Fibroblast of skin of right biceps (primary cell): Measurements from ENCODE around the gene VEPH1.

Source experiments
- DNase-seq: peaks from one replicate; pipeline ENCODE4 v3.0.0-alpha.2; 2013

The VEPH1 gene

DNA sequence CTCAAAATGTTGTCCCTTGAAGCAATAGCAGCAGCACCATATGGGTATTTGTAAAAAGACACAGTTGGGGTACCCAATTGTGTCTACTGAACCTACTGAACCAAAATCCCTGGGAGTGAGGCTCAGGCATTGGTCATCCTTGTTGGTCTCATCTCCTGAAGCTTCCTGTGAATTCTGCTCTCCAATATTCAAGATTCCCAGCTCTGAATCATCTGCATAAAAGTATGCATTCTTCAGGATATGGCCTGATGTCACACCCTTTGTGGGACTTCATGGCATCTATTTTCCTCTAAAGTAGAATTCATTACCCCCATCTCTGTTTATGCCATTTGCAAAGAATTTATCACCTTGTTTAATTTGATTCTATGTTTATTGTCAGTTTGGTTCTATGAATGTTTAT, 79.9 kb downstream of the VEPH1 start:
- peak; percentile 79 for DNase-seq

GRCh38 chr3:157420606-157421130, 82.5 kb downstream of the VEPH1 start:
- peak; percentile 18 for DNase-seq

DNA sequence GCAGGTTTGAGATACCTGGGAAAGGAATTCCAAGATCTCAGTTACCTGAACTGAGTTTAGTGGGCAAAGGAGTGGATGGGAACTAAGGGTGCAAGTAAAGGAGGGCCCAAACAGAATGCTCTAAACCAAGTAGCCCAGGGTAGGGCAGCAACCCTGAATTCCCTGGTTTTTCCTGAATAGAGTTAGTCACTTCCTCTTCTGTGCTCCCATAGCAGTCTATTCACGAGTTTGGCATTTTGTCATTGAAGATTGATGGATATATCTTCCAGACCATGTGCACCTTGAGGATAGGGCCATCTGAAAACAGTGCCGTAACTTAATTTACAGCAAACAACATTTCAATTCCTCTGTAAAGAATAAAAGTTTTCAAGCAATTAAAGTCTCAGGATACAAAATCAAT, 85.1 kb downstream of the VEPH1 start:
- peak; percentile 64 for DNase-seq

DNA sequence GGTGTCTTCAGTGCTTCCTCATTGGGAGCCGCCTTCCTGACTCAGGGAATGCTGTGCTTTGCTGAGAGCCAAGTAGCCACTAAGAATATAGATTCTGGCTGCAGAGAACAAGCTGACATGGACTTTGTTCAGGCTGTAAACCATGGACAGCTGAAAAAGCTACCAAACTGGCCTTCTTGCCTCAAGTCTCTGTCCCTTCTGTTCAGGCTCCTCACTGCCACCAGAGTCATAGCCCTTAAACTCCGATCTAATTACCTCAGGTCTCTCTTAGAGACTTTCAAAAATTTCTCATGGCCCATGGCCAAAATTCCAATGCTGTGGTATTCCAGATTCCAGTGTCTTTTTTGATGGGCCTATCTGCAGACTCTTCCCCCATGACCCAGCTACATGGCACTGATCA, 86.0 kb downstream of the VEPH1 start:
- DNase-seq, result peak; percentile 80

GRCh38 chr3:157416347-157417087, 86.7 kb downstream of the VEPH1 start:
- DNase-seq, result no peak

- DNase-seq, result no peak
Observed at GRCh38 chr3:157414861-157415260, 88.4 kb downstream of the VEPH1 start.

- no peak for DNase-seq
Observed at GRCh38 chr3:157412323-157412855, 90.8 kb downstream of the VEPH1 start.

DNA sequence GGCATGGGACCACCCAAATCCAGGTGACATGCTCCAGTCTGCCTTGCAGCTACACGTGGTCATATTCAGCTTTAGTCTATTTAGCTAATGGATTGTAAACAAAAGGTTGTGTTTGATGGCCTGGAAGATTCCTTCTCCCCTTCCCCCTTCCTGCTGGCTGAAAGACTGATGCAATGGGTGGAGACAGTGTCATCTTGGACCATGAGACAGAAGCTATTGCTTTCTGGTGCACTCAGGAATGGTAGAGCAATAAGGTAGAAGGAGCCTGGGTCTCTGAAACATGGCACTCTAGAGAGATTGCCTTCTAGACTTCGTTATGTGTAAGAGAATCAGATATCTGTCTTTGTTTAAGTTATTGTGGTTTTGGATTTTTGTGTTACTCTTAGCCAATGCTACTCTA, 92.3 kb downstream of the VEPH1 start:
- peak; percentile 15 for DNase-seq

- DNase-seq, result no peak
Observed at GRCh38 chr3:157409516-157409915, 93.7 kb downstream of the VEPH1 start.

DNA sequence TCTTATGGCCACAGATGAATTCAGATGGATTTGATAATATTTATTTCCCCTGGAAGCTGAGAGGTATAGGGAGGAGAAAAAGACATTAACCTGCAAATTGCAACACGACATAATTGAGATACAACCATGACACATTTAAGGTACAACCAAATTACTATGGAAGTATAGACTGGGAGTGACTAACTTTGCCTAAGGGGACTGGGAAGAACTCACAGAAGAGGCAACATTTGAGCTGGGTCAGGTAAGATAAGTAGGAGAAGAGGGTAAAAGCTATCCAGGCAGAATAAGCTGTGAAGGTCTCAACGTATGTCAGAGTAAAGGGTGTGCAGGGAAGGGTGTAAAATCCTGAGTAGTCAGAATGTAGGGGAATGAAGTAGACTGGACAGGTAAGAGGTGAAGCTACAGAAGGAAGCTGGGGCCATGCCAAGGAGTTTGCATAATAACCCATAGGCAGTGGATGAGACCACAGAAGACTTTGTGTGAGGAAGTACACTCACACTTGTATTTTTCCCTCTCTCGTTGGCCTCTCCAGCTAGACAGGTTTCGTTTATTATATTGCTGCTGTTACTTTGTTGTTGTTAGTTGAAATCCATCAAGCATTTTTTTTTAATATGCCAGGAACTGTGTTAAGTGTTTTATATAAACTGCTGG, 94.6 kb downstream of the VEPH1 start:
- DNase-seq, result no peak

- DNase-seq, result peak; percentile 16
Observed at GRCh38 chr3:157407769-157408168, 95.4 kb downstream of the VEPH1 start.

DNA sequence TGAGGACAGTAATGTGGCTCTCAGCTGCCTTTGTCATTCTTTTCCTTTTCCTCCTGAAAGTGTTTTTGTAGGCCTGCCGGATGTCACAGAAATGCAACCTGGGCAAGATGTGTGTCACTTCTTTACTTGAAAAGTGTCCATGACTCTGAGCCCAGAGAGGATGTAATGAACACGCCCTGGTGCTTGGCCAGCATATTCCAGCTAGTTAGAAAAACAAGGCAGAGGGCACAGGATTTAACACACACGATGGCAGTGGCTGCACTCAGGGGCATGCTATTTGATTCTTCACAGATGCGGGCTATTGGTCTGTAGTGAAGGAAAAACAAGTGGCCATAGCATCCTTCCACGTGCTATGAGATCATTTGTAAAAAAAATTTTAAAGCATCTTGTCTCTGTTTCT, 96.8 kb downstream of the VEPH1 start:
- no peak for DNase-seq

- peak; percentile 90 for DNase-seq
Observed at GRCh38 chr3:157405457-157405856, 97.8 kb downstream of the VEPH1 start.

- no peak for DNase-seq
Observed at GRCh38 chr3:157404381-157404780, 98.8 kb downstream of the VEPH1 start.

DNA sequence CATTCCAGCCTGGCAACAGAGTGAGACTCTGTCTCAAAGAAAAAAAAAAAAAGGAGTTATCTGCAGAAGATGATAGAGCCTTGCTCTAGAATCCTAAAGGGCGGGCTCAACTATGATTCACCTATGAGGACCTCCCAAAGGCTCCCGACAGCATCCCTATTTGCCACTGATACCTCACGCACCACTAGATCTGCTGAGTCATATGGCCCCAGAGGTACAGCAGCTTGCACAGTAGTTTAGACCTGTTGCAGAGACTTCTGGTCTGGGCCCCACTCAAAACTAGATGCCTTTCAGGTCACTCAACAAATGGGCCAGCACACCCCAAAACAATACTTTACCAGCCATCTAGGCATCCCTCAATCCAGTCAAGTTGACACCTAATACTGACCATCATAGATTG, 104.6 kb downstream of the VEPH1 start:
- no peak for DNase-seq

- DNase-seq, result no peak
Observed at GRCh38 chr3:157394411-157394810, 108.8 kb downstream of the VEPH1 start.

- DNase-seq, result no peak
Observed at GRCh38 chr3:157393113-157393512, 110.1 kb downstream of the VEPH1 start.

GRCh38 chr3:157392104-157392503, 111.1 kb downstream of the VEPH1 start:
- DNase-seq, result no peak

- no peak for DNase-seq
Observed at GRCh38 chr3:157390713-157391515, 112.3 kb downstream of the VEPH1 start.

DNA sequence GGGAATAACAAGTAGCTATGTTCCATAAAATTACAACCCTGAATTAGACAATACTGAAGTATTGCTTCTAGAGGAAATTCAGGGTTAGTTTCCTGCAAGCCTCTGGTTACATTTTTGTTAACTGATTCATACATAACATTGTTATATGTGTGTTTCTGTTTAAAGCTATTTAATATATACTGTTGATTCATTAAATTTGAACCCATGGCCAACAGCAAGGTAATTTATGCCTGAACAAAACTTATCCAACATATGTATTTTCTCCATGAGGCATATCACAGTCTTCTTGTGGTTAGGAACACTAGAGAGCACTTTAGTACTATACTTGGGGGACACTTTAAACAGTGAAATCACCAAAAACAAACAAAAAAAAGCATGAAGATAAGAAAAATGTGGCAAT, 114.2 kb downstream of the VEPH1 start:
- peak; percentile 76 for DNase-seq

DNA sequence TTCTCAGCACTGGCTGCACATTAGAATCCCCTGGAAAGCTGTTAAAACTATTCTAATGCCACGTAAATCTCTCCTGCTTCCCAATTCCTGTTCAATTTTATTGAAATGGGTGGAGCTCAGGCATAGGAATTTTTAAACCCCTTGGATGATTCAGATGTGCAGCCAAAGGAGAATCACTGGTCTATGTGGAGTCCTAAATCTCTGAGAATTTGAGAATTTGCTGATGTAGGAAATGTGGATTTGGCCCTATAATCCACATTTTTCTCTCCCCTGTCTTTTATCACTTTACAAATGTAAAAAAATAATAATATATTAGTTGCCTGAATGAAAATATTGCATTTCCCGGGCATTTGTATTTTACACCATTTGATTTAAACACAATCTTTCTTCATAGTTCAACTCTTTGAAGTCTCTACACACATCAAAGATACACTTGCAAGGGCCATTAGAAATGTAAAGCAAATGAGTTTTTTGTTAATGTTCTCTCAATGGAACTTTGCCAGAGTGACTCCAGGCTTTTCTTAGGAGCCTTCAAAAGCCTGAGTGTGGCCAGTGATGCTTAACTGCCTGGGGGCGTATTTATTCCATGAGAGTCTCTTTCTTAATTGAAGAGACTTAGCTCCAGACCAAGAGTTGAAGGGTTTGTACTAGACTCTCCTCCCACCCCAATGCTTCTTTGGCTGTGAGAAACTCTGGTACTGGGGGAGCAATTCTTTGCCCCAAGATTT, 115.3 kb downstream of the VEPH1 start:
- DNase-seq, result peak; percentile 46

- no peak for DNase-seq
Observed at GRCh38 chr3:157384491-157384890, 118.7 kb downstream of the VEPH1 start.

DNA sequence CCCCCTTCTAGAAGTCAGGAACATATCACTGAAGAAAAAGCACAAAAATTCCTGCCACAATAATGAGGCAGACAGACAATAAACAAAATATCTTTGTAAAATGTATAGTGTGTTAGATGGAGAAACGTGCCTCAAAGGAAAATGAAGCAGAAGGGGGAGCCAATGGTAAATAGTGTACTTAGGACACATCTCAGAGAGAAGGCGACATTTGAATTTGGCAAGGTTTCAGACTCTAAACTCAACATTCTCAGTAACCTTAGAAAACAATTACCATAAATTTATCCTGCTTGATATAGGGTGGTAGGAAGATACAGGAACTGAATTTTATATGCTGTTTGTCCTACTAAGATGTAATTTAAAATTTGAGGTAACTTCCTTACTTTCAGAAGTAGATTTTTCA, 119.2 kb downstream of the VEPH1 start:
- no peak for DNase-seq
